ENCODE results near the gene DYNLT5. TPM values are rescaled to one million over a fixed set of nuclear protein-coding genes. Genes with fewer than 3 reads are reported as not detected.

The DYNLT5 gene
- total RNA-seq, 1 experiment from 2014 or later: not detected

GRCh38 chr1:66774438-66774837 is 22.2 kb downstream of the DYNLT5 start:
- no peaks in the 10 kb centered on the region for H3K4me1 Mint-ChIP-seq (ENCODE audit: low read depth, unreplicated experiment)
- peaks cover 7% of the 10 kb centered on the region for H3K27me3 Mint-ChIP-seq (ENCODE audit: insufficient read depth, unreplicated experiment)
- H3K36me3 Mint-ChIP-seq (ENCODE audit: insufficient read depth, unreplicated experiment): no peaks in the 10 kb centered on the region
- intact Hi-C loops (cut with micrococcal nuclease; ENCODE audit: unreplicated experiment): no loop called here
- CTCF ChIA-PET: no interaction called here
- H3K27ac Mint-ChIP-seq (ENCODE audit: unreplicated experiment): no peak overlapping the region
- Histone ChIP-seq H3K9me3 (no peaks in the 10 kb centered on the region), H3K27me3 (replicated peaks; ENCODE audit: control insufficient read depth, insufficient read depth, low read length) (no peaks in the 10 kb centered on the region), H3K36me3 (ENCODE audit: control insufficient read depth, insufficient read depth, low read length) (no peaks in the 10 kb centered on the region), H3K4me3 (ENCODE audit: low read depth, low read length) (no peak overlapping the region), H3K4me1 (no peaks in the 10 kb centered on the region)
- H3K4me3 Mint-ChIP-seq (ENCODE audit: unreplicated experiment): no peak overlapping the region
- POLR2A ChIA-PET: no interaction called here
- no peaks in the 10 kb centered on the region for H3K9me3 Mint-ChIP-seq (ENCODE audit: unreplicated experiment)
- DNase-seq: no peak
- no peak for TF ChIP-seq CTCF (IDR thresholded peaks at IDR 0.05; ENCODE audit: insufficient read depth in 1 of 2, low read depth in 1 of 2, low read length in 1 of 2, severe bottlenecking in 1 of 2, unreplicated experiment in 1 of 2)
- no TSS peak for BruUV-seq (replicated peaks)

- Mint-ChIP-seq H3K27ac (ENCODE audit: unreplicated experiment) (no peak overlapping the region), H3K4me1 (ENCODE audit: low read depth, unreplicated experiment) (no peaks in the 10 kb centered on the region), H3K4me3 (ENCODE audit: unreplicated experiment) (no peak overlapping the region), H3K27me3 (ENCODE audit: insufficient read depth, unreplicated experiment) (peaks cover 8% of the 10 kb centered on the region), H3K36me3 (ENCODE audit: insufficient read depth, unreplicated experiment) (no peaks in the 10 kb centered on the region), H3K9me3 (ENCODE audit: unreplicated experiment) (no peaks in the 10 kb centered on the region)
- Histone ChIP-seq H3K4me1 (no peaks in the 10 kb centered on the region), H3K9me3 (no peaks in the 10 kb centered on the region), H3K4me3 (ENCODE audit: low read depth, low read length) (no peak overlapping the region), H3K27me3 (replicated peaks; ENCODE audit: control insufficient read depth, insufficient read depth, low read length) (no peaks in the 10 kb centered on the region), H3K36me3 (ENCODE audit: control insufficient read depth, insufficient read depth, low read length) (no peaks in the 10 kb centered on the region)
- intact Hi-C loops (cut with micrococcal nuclease; ENCODE audit: unreplicated experiment): no loop called here
- ChIA-PET CTCF (no interaction called here), POLR2A (no interaction called here)
- TF ChIP-seq CTCF (IDR thresholded peaks at IDR 0.05; ENCODE audit: insufficient read depth in 1 of 2, low read depth in 1 of 2, low read length in 1 of 2, severe bottlenecking in 1 of 2, unreplicated experiment in 1 of 2): no peak
- DNase-seq: no peak
- BruUV-seq (replicated peaks): no TSS peak
Measured at GRCh38 chr1:66775646-66776045, 23.4 kb downstream of the DYNLT5 start.

GRCh38 chr1:66777831-66778230 is 25.6 kb downstream of the DYNLT5 start:
- H3K4me3 Mint-ChIP-seq (ENCODE audit: unreplicated experiment): no peak overlapping the region
- H3K36me3 ChIP-seq (ENCODE audit: control insufficient read depth, insufficient read depth, low read length): no peaks in the 10 kb centered on the region
- H3K36me3 Mint-ChIP-seq (ENCODE audit: insufficient read depth, unreplicated experiment): no peaks in the 10 kb centered on the region
- H3K27me3 ChIP-seq (replicated peaks; ENCODE audit: control insufficient read depth, insufficient read depth, low read length): no peaks in the 10 kb centered on the region
- no peaks in the 10 kb centered on the region for H3K9me3 Mint-ChIP-seq (ENCODE audit: unreplicated experiment)
- no peak for DNase-seq
- no peaks in the 10 kb centered on the region for H3K4me1 ChIP-seq
- H3K4me3 ChIP-seq (ENCODE audit: low read depth, low read length): no peak overlapping the region
- no TSS peak for BruUV-seq (replicated peaks)
- intact Hi-C loops (cut with micrococcal nuclease; ENCODE audit: unreplicated experiment): no loop called here
- H3K4me1 Mint-ChIP-seq (ENCODE audit: low read depth, unreplicated experiment): no peaks in the 10 kb centered on the region
- ChIA-PET POLR2A (no interaction called here), CTCF (no interaction called here)
- TF ChIP-seq CTCF (IDR thresholded peaks at IDR 0.05; ENCODE audit: insufficient read depth in 1 of 2, low read depth in 1 of 2, low read length in 1 of 2, severe bottlenecking in 1 of 2, unreplicated experiment in 1 of 2): no peak
- no peak overlapping the region for H3K27ac Mint-ChIP-seq (ENCODE audit: unreplicated experiment)
- peaks cover 11% of the 10 kb centered on the region for H3K27me3 Mint-ChIP-seq (ENCODE audit: insufficient read depth, unreplicated experiment)
- no peaks in the 10 kb centered on the region for H3K9me3 ChIP-seq
